ENCODE results near the gene TLL1. TPM values are rescaled to one million over a fixed set of nuclear protein-coding genes. Genes with fewer than 3 reads are reported as not detected.

Gene TLL1
- total RNA-seq = 1 to 10 TPM in 2 of 4 donors, under 1 TPM in 2; 0.62 to 2.3 (median 1.1) TPM

DNA sequence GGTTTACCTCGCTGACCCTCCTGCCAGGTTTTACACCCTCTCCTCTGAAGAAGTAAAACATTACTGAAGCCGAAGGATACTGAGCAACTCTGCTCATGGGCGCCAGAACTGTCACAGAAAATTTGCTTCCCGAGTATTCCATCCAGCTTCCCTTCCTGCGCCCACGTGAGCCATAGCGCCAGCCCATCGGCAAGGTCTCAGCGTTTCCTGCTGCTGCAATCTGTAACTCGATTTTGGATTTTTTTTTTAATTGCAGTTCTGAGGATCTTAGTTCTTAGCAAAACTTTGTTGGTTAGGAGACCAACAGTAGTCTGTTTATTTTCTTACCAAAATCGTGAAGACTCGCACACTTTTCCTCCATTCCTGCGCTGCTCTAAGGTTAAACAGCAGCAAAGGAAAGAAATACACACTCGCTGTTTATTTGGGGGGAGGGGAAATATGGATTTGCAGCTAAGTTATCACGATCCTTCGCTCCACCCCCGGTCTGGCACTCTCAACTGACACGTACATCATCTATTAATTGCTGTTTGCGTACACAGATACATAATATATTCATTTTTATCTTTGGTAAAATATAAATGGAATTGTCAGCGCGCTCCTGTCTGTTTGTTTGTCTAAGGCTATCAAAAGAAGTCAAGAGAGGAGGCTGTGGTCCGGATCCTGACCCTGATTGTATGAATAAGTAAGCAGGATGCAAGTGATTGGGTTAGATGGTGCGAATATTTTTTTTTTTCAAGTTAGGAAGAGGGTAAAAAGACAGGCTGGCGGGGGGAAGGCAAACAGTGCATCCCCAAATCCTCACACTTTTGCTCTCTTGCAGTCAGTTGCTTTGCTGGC lies at the start of gene TLL1:
TSS of gene TLL1 (plus strand) at position 777 of the 837 bp plus-strand sequence. CDS start 668 bp downstream, outside the sequence.
- peak within 1 kb of the TSS in 3 of 4 donors; percentile 11 to 53 (median 49) for H3K27ac ChIP-seq
- no peaks in the 10 kb centered on the region for H3K9me3 ChIP-seq
- H3K36me3 ChIP-seq = no peaks in the 10 kb centered on the region
- intact Hi-C loops (cut with DNase I; ENCODE audit: low total_unique reads) = no loop called here
- peak within 1 kb of the TSS; percentile 45 to 64 (median 52) for H3K4me3 ChIP-seq
- TF ChIP-seq, protein P1, sequence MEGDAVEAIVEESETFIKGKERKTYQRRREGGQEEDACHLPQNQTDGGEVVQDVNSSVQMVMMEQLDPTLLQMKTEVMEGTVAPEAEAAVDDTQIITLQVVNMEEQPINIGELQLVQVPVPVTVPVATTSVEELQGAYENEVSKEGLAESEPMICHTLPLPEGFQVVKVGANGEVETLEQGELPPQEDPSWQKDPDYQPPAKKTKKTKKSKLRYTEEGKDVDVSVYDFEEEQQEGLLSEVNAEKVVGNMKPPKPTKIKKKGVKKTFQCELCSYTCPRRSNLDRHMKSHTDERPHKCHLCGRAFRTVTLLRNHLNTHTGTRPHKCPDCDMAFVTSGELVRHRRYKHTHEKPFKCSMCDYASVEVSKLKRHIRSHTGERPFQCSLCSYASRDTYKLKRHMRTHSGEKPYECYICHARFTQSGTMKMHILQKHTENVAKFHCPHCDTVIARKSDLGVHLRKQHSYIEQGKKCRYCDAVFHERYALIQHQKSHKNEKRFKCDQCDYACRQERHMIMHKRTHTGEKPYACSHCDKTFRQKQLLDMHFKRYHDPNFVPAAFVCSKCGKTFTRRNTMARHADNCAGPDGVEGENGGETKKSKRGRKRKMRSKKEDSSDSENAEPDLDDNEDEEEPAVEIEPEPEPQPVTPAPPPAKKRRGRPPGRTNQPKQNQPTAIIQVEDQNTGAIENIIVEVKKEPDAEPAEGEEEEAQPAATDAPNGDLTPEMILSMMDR (IDR thresholded peaks at IDR 0.05 in 4 of 5, conservative IDR thresholded peaks at IDR 0.05 in 1 of 5) = no peak
- TF ChIP-seq POLR2A (IDR thresholded peaks at IDR 0.05) = no peak
- peaks cover 4 to 15% of the 10 kb centered on the region in 2 donors for H3K4me1 ChIP-seq
- peaks cover 21 to 42% (median 27%) of the 10 kb centered on the region in 3 donors for H3K27me3 ChIP-seq
- ATAC-seq (no peak), DNase-seq (no peak)
- in situ Hi-C loops (cut with MboI; ENCODE audit: low sequenced_read_pairs in 4 of 4) = no loop called here

DNA sequence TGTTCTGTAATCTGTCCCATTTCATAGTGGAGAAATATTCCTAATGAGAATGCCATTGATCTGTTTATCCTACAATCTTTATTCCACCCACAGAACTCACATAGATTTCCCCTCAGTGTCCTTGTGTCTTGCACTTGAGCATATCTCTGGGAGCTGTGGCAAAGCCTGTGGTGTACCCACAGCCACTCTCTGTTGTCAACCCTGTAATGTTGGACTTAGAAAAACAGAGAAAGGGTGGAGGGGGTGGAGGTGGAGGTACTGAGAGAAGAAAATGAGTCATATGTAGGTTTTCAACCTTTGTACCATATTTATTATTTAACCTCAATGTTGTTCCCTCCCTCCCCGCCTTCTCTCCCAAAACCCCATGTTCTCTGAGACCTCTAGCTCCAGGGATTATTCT lies 46.9 kb upstream of the TLL1 start:
- DNase-seq (no peak), ATAC-seq (no peak)
- intact Hi-C loops (cut with DNase I; ENCODE audit: low total_unique reads) (no loop called here), in situ Hi-C loops (cut with MboI; ENCODE audit: low sequenced_read_pairs in 4 of 4) (no loop called here)
- Histone ChIP-seq H3K36me3 (no peaks in the 10 kb centered on the region), H3K27ac (no peak overlapping the region), H3K27me3 (no peaks in the 10 kb centered on the region), H3K4me3 (no peak overlapping the region), H3K4me1 (no peaks in the 10 kb centered on the region), H3K9me3 (no peaks in the 10 kb centered on the region)
- TF ChIP-seq POLR2A (IDR thresholded peaks at IDR 0.05) = no peak
- TF ChIP-seq, protein P1 (IDR thresholded peaks at IDR 0.05 in 4 of 5, conservative IDR thresholded peaks at IDR 0.05 in 1 of 5) = no peak

DNA sequence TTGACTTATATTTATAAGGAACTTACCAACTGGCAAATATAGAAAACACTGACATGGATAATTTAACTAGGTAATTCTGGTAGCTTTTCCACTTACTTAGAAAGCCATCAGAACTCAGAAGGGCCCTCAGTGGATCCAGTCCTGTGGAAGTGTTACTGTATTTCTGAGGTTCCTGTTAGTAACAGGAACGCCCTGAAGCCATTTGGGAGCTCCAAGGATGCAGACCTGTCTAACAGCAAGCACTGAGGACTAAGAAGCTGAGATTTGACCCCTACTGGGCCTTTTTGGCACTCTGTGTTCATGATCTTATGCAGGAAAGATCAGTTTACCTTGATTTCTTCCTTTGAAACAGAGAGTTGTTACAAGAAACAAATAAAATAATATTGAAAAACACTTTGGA lies 46.0 kb upstream of the TLL1 start:
- Histone ChIP-seq H3K9me3 (no peaks in the 10 kb centered on the region), H3K36me3 (no peaks in the 10 kb centered on the region), H3K4me1 (no peaks in the 10 kb centered on the region), H3K27me3 (no peaks in the 10 kb centered on the region), H3K4me3 (no peak overlapping the region), H3K27ac (no peak overlapping the region)
- DNase-seq (no peak), ATAC-seq (no peak)
- in situ Hi-C loops (cut with MboI; ENCODE audit: low sequenced_read_pairs in 4 of 4) (no loop called here), intact Hi-C loops (cut with DNase I; ENCODE audit: low total_unique reads) (no loop called here)
- TF ChIP-seq, protein P1 (IDR thresholded peaks at IDR 0.05 in 4 of 5, conservative IDR thresholded peaks at IDR 0.05 in 1 of 5) = no peak
- no peak for TF ChIP-seq POLR2A (IDR thresholded peaks at IDR 0.05)

DNA sequence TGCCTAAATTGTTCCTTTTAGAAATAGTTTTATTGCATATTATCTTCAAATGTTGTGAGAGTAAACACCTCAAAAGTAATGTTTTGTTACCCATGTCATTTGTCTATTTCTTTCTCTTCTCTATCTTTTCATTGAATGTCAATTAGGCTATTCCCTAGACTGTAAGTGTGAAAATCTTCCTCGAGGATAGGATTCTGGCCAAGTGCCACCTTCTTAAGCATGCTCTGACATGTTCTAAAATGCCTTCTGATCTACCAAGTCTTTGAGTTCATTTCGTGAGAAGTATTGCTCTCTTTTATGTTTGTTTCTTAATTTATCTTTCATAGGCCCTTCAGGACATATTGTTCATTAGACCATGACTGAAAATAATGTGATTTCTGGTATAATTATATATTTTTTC lies 44.1 kb upstream of the TLL1 start:
- Histone ChIP-seq H3K27me3 (no peaks in the 10 kb centered on the region), H3K9me3 (no peaks in the 10 kb centered on the region), H3K36me3 (no peaks in the 10 kb centered on the region), H3K27ac (no peak overlapping the region), H3K4me1 (no peaks in the 10 kb centered on the region), H3K4me3 (no peak overlapping the region)
- ATAC-seq (no peak), DNase-seq (no peak)
- in situ Hi-C loops (cut with MboI; ENCODE audit: low sequenced_read_pairs in 4 of 4) = no loop called here
- TF ChIP-seq, protein P1 (IDR thresholded peaks at IDR 0.05 in 4 of 5, conservative IDR thresholded peaks at IDR 0.05 in 1 of 5) = no peak
- TF ChIP-seq POLR2A (IDR thresholded peaks at IDR 0.05) = no peak
- intact Hi-C loops (cut with DNase I; ENCODE audit: low total_unique reads) = no loop called here

All from gastrocnemius medialis (tissue), 4 donors.